CD4-positive, alpha-beta memory T cell (primary cell): ENCODE data around the gene FAM78A. TPM values are rescaled to one million over a fixed set of nuclear protein-coding genes. Genes with fewer than 3 reads are reported as not detected.
A peak's percentile ranks its signal among the peaks of the same experiment; 100 is the strongest.

Experiments used
- CTCF ChIA-PET: fragments of 350-600 bp; sonication (Branson Sonifier 250); formaldehyde crosslinking; loops from one replicate; lab custom pipeline; 2021; ENCODE audit warnings: inconsistent platforms; ENCODE audit not compliant: partially characterized antibody; lab: Charles Lee
- POLR2A ChIA-PET: fragments of 350-600 bp; sonication (Branson Sonifier 250); formaldehyde crosslinking; loops from one replicate; lab custom pipeline; 2021; ENCODE audit not compliant: partially characterized antibody; lab: Charles Lee
- DNase-seq, 5 donors: peaks; one replicate each; pipeline versions ENCODE4 v3.0.0 to v3.0.0-alpha.2; 2020 to 2022; ENCODE audit warnings: mixed read lengths in 1 of 5
- H3K27ac ChIP-seq: one replicate; pipeline ENCODE4 v1.7.0; 2013; ENCODE audit warnings: low read depth, low read length
- H3K27me3 ChIP-seq: 2 replicates; pipeline ENCODE4 v1.7.0; 2013; ENCODE audit warnings: mild to moderate bottlenecking, low read length, moderate library complexity; ENCODE audit not compliant: insufficient read depth
- H3K36me3 ChIP-seq: 2 replicates; pipeline ENCODE4 v1.7.0; 2013; ENCODE audit warnings: mild to moderate bottlenecking, low read length, moderate library complexity; ENCODE audit not compliant: insufficient read depth
- H3K4me1 ChIP-seq: 2 replicates; pipeline ENCODE4 v1.7.0; 2013; ENCODE audit warnings: mild to moderate bottlenecking, low read length, moderate library complexity; ENCODE audit not compliant: insufficient read depth
- H3K4me3 ChIP-seq, 2 donors: one replicate each; pipeline ENCODE4 v1.7.0; 2013; ENCODE audit warnings: low read length in 2 of 2, mild to moderate bottlenecking in 1 of 2
- H3K9me3 ChIP-seq, 2 donors: one replicate each; pipeline ENCODE4 v1.7.0; 2013; ENCODE audit warnings: low read length in 2 of 2, control low read depth in 1 of 2; ENCODE audit not compliant: control insufficient read depth in 1 of 2
- H3K27ac Mint-ChIP-seq, 7 donors: one replicate each; pipeline ENCODE4 v1.8.0; 2020 to 2021; ENCODE audit warnings: mixed read lengths in 7 of 7, mild to moderate bottlenecking in 6 of 7, inconsistent platforms in 3 of 7, moderate library complexity in 3 of 7
- H3K27me3 Mint-ChIP-seq, 2 donors: one replicate each; pipeline ENCODE4 v1.8.0; 2020 to 2021; ENCODE audit warnings: mixed read lengths in 2 of 2
- H3K36me3 Mint-ChIP-seq, 2 donors: one replicate each; pipeline ENCODE4 v1.8.0; 2020 to 2021; ENCODE audit warnings: mixed read lengths in 2 of 2, inconsistent platforms in 1 of 2, mild to moderate bottlenecking in 1 of 2
- H3K4me1 Mint-ChIP-seq, 4 donors: one replicate each; pipeline ENCODE4 v1.8.0; 2020 to 2021; ENCODE audit warnings: mixed read lengths in 4 of 4, mild to moderate bottlenecking in 1 of 4
- H3K4me3 Mint-ChIP-seq, 8 donors: one replicate each; pipeline ENCODE4 v1.8.0; 2020 to 2021; ENCODE audit warnings: mixed read lengths in 8 of 8, mild to moderate bottlenecking in 7 of 8, moderate library complexity in 6 of 8, inconsistent platforms in 3 of 8
- H3K9me3 Mint-ChIP-seq, 8 donors: one replicate each; pipeline ENCODE4 v1.8.0; 2020 to 2021; ENCODE audit warnings: mixed read lengths in 8 of 8, mild to moderate bottlenecking in 5 of 8, inconsistent platforms in 3 of 8, moderate library complexity in 1 of 8
- intact Hi-C: fragments of 100-400 bp; cut with micrococcal nuclease; formaldehyde crosslinking; loops from one replicate; pipeline ENCODE4 v1.15.1; 2023
- polyA plus RNA-seq, 2 donors: library from polyadenylated mRNA; unstranded; fragments of 300-500 nt; fragmentation: Illumina TruSeq; gene quantifications; one replicate each; pipeline ENCODE4 v1.2.3, GENCODE V29; 2021
- total RNA-seq, 2 experiments: library from RNA; stranded (reverse); gene quantifications; one replicate each; pipeline ENCODE4 v1.2.3, GENCODE V29; 2021

FAM78A gene
- total and polyA plus RNA-seq, 4 experiments from 2014 or later = 5.5 to 93.5 (median 61.3) TPM

GRCh38 chr9:131276891-131277286 lies 579 bp upstream of the FAM78A start:
- no peaks in the 10 kb centered on the region for H3K9me3 Mint-ChIP-seq
- Histone ChIP-seq H3K27ac (peak overlapping the region; percentile 67), H3K9me3 (no peaks in the 10 kb centered on the region), H3K27me3 (no peaks in the 10 kb centered on the region), H3K36me3 (no peaks in the 10 kb centered on the region), H3K4me3 (peak overlapping the region; percentile 2 to 65), H3K4me1 (peaks cover 27% of the 10 kb centered on the region)
- CTCF ChIA-PET = interaction anchor here (1.0 to 12.3 kb wide), 3 partner anchors 22 to 99 kb away, joined by 3 to 188 read pairs (median 3); no protein-coding TSS in a partner anchor
- H3K27me3 Mint-ChIP-seq = no peaks in the 10 kb centered on the region
- peak in 3 of 5 donors; percentile 40 to 59 (median 47) for DNase-seq
- H3K4me3 Mint-ChIP-seq = peak overlapping the region in 5 of 8 donors; percentile 58 to 79 (median 65)
- H3K36me3 Mint-ChIP-seq = peaks cover 28 to 43% of the 10 kb centered on the region in 2 donors
- intact Hi-C loops = loop anchor here (5.0 to 10.0 kb wide), 2 partner anchors 60 to 228 kb away; partner anchors contain the start of gene POMT1
- H3K4me1 Mint-ChIP-seq = peaks cover 21 to 52% (median 27%) of the 10 kb centered on the region in 4 donors
- peak overlapping the region in 1 of 7 donors; percentile 75 for H3K27ac Mint-ChIP-seq
- POLR2A ChIA-PET = interaction anchor here (0.9 to 17.7 kb wide), 4 partner anchors 15 to 96 kb away, joined by 4 to 1324 read pairs (median 122); no protein-coding TSS in a partner anchor

- Mint-ChIP-seq H3K4me1 (peaks cover 27 to 62% (median 36%) of the 10 kb centered on the region in 4 donors), H3K9me3 (no peaks in the 10 kb centered on the region), H3K27ac (peak overlapping the region; percentile 93 to 99 (median 96)), H3K36me3 (peaks cover 28 to 55% of the 10 kb centered on the region in 2 donors), H3K27me3 (no peaks in the 10 kb centered on the region), H3K4me3 (peak overlapping the region; percentile 96 to 100 (median 99))
- H3K27ac ChIP-seq = peak overlapping the region; percentile 72
- peak in 1 of 5 donors; percentile 31 for DNase-seq
- no peaks in the 10 kb centered on the region for H3K36me3 ChIP-seq
- ChIA-PET POLR2A (interaction anchor here (0.6 to 17.7 kb wide), 8 partner anchors 13 to 97 kb away, joined by 3 to 1324 read pairs (median 4); no protein-coding TSS in a partner anchor), CTCF (interaction anchor here (0.8 to 12.3 kb wide), 5 partner anchors 9 to 95 kb away, joined by 3 to 188 read pairs (median 3); no protein-coding TSS in a partner anchor)
- no peaks in the 10 kb centered on the region for H3K27me3 ChIP-seq
- peak overlapping the region; percentile 91 to 100 for H3K4me3 ChIP-seq
- peaks cover 38% of the 10 kb centered on the region for H3K4me1 ChIP-seq
- intact Hi-C loops = loop anchor here (5.0 to 10.0 kb wide), 2 partner anchors 62 to 229 kb away; partner anchors contain the start of gene POMT1
- no peaks in the 10 kb centered on the region for H3K9me3 ChIP-seq
These were observed 797 bp downstream of the FAM78A start for GRCh38 chr9:131275332-131276093.

GRCh38 chr9:131274674-131275331 lies 1.5 kb downstream of the FAM78A start:
- no peaks in the 10 kb centered on the region for H3K27me3 ChIP-seq
- Mint-ChIP-seq H3K4me1 (peaks cover 31 to 69% (median 41%) of the 10 kb centered on the region in 4 donors), H3K27me3 (no peaks in the 10 kb centered on the region), H3K9me3 (no peaks in the 10 kb centered on the region), H3K4me3 (peak overlapping the region; percentile 96 to 100 (median 99)), H3K36me3 (peaks cover 28 to 56% of the 10 kb centered on the region in 2 donors), H3K27ac (peak overlapping the region; percentile 93 to 99 (median 96))
- H3K4me3 ChIP-seq = peak overlapping the region; percentile 91 to 100
- intact Hi-C loops = loop anchor here (1.0 to 10.0 kb wide), 3 partner anchors 23 to 230 kb away; partner anchors contain the start of gene POMT1
- no peaks in the 10 kb centered on the region for H3K36me3 ChIP-seq
- H3K9me3 ChIP-seq = no peaks in the 10 kb centered on the region
- H3K4me1 ChIP-seq = peaks cover 38% of the 10 kb centered on the region
- ChIA-PET POLR2A (interaction anchor here (0.7 to 17.7 kb wide), 10 partner anchors 13 to 393 kb away, joined by 3 to 1324 read pairs (median 4); no protein-coding TSS in a partner anchor), CTCF (interaction anchor here (0.8 to 12.3 kb wide), 8 partner anchors 8 to 98 kb away, joined by 3 to 188 read pairs (median 4); no protein-coding TSS in a partner anchor)
- DNase-seq = no peak
- H3K27ac ChIP-seq = peak overlapping the region; percentile 72

- Histone ChIP-seq H3K27me3 (no peaks in the 10 kb centered on the region), H3K4me3 (peak overlapping the region; percentile 91 to 100), H3K4me1 (peaks cover 40% of the 10 kb centered on the region), H3K9me3 (no peaks in the 10 kb centered on the region), H3K27ac (peak overlapping the region; percentile 72), H3K36me3 (no peaks in the 10 kb centered on the region)
- ChIA-PET POLR2A (interaction anchor here (0.7 to 17.7 kb wide), 11 partner anchors 12 to 1077 kb away, joined by 3 to 1324 read pairs (median 4); no protein-coding TSS in a partner anchor), CTCF (interaction anchor here (0.9 to 12.3 kb wide), 7 partner anchors 8 to 97 kb away, joined by 3 to 188 read pairs (median 5); no protein-coding TSS in a partner anchor)
- Mint-ChIP-seq H3K36me3 (peaks cover 28 to 56% of the 10 kb centered on the region in 2 donors), H3K9me3 (no peaks in the 10 kb centered on the region), H3K4me1 (peaks cover 31 to 69% (median 41%) of the 10 kb centered on the region in 4 donors), H3K4me3 (peak overlapping the region; percentile 96 to 100 (median 99)), H3K27me3 (no peaks in the 10 kb centered on the region), H3K27ac (peak overlapping the region; percentile 93 to 99 (median 96))
- intact Hi-C loops = loop anchor here (1.0 to 10.0 kb wide), 3 partner anchors 22 to 231 kb away; partner anchors contain the start of gene POMT1
- DNase-seq = no peak
These were observed 2.2 kb downstream of the FAM78A start for GRCh38 chr9:131273856-131274673.

GRCh38 chr9:131273146-131273855 lies 3.0 kb downstream of the FAM78A start:
- H3K9me3 Mint-ChIP-seq = no peaks in the 10 kb centered on the region
- Histone ChIP-seq H3K4me1 (peaks cover 37% of the 10 kb centered on the region), H3K27me3 (no peaks in the 10 kb centered on the region), H3K4me3 (peak overlapping the region; percentile 91 to 100), H3K9me3 (no peaks in the 10 kb centered on the region), H3K27ac (peak overlapping the region; percentile 72), H3K36me3 (no peaks in the 10 kb centered on the region)
- peak in 1 of 5 donors; percentile 33 for DNase-seq
- ChIA-PET POLR2A (interaction anchor here (0.9 to 22.4 kb wide), 7 partner anchors 1 to 1077 kb away, joined by 3 to 1324 read pairs (median 6); partner anchors contain the start of gene FAM78A), CTCF (interaction anchor here (2.1 to 12.3 kb wide), 4 partner anchors 12 to 96 kb away, joined by 4 to 188 read pairs (median 6); no protein-coding TSS in a partner anchor)
- H3K27ac Mint-ChIP-seq = peak overlapping the region; percentile 93 to 99 (median 96)
- intact Hi-C loops = loop anchor here (1.0 to 10.0 kb wide), 2 partner anchors 95 to 232 kb away; partner anchors contain the start of gene POMT1
- H3K4me3 Mint-ChIP-seq = peak overlapping the region; percentile 96 to 100 (median 99)
- no peaks in the 10 kb centered on the region for H3K27me3 Mint-ChIP-seq
- peaks cover 26 to 69% (median 37%) of the 10 kb centered on the region in 4 donors for H3K4me1 Mint-ChIP-seq
- peaks cover 28 to 60% of the 10 kb centered on the region in 2 donors for H3K36me3 Mint-ChIP-seq
